Vagina (tissue), 2 donors: ENCODE data around the gene GALNT17.

Source experiments
- CTCF ChIP-seq, 3 experiments: fragments of 450-650 bp in 2 of 3; fragments of 200-600 bp in 1 of 3; sonication (generic) in 1 of 3; IDR thresholded peaks; one replicate each; pipeline ENCODE4 v1.5.1; 2017 to 2019; ENCODE audit warnings: antibody characterized with exemption in 3 of 3, mild to moderate bottlenecking in 2 of 3, moderate library complexity in 2 of 3
- POLR2A ChIP-seq, 2 donors: fragments of 450-650 bp; IDR thresholded peaks; one replicate each; pipeline ENCODE4 v1.6.1; 2017; ENCODE audit warnings: antibody characterized with exemption in 2 of 2, mild to moderate bottlenecking in 2 of 2, moderate library complexity in 2 of 2
- POLR2AphosphoS5 ChIP-seq, 2 donors: sonication (generic); formaldehyde crosslinking; IDR thresholded peaks; one replicate each; pipeline ENCODE4 v1.9.0; 2017; ENCODE audit warnings: antibody characterized with exemption in 2 of 2, mild to moderate bottlenecking in 2 of 2, low read depth in 1 of 2; ENCODE audit not compliant: insufficient read depth in 1 of 2

GRCh38 chr7:71473366-71473967 lies 341.5 kb downstream of the GALNT17 start:
- no peak for TF ChIP-seq CTCF (IDR thresholded peaks at IDR 0.05)
- TF ChIP-seq POLR2A (IDR thresholded peaks at IDR 0.05), result no peak
- TF ChIP-seq POLR2AphosphoS5 (IDR thresholded peaks at IDR 0.05; ENCODE audit: insufficient read depth in 1 of 2, low read depth in 1 of 2), result no peak
